GM12864 (cell line): ENCODE results near the gene GPR176.

Source experiments
- DNase-seq: peaks from one replicate; pipeline ENCODE4 v3.0.0-alpha.2; 2011; ENCODE audit warnings: low read depth
- H3K4me3 ChIP-seq: 2 replicates; pipeline ENCODE4 v1.5.1; 2011; ENCODE audit warnings: mild to moderate bottlenecking, low read depth, low read length, control low read depth
- CTCF ChIP-seq: IDR thresholded peaks from 2 replicates; pipeline ENCODE4 v1.5.1; 2011; ENCODE audit warnings: low read depth, mild to moderate bottlenecking, moderate library complexity, low read length, control low read depth, inconsistent platforms; ENCODE audit errors: missing control alignments

The GPR176 gene

DNA sequence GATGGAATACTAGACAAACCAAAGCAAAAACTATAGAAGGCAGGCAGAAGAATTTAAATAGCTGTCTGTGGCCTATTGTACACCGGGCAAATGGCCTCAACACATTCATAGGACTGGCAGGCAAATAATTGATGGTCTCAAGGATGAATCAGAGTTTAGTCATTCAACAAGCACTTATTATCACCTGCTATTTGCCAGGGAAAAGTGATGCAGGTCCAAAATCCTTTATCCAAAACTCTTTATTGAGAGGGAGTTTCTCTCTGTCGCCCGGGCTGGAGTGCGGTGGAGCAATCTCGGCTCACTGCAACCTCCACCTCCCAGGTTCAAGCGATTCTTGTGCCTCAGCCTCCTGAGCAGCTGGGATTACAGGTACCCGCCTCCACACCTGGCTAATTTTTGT lies 16.1 kb upstream of the GPR176 start:
- DNase-seq: no peak
- TF ChIP-seq CTCF: no peak
- no peak overlapping the region for H3K4me3 ChIP-seq

- no peak for DNase-seq
- TF ChIP-seq CTCF: no peak
- H3K4me3 ChIP-seq: no peak overlapping the region; the same call in 1 of the 2 replicates
These were observed 15.2 kb upstream of the GPR176 start for GRCh38 chr15:39935241-39935640.

DNA sequence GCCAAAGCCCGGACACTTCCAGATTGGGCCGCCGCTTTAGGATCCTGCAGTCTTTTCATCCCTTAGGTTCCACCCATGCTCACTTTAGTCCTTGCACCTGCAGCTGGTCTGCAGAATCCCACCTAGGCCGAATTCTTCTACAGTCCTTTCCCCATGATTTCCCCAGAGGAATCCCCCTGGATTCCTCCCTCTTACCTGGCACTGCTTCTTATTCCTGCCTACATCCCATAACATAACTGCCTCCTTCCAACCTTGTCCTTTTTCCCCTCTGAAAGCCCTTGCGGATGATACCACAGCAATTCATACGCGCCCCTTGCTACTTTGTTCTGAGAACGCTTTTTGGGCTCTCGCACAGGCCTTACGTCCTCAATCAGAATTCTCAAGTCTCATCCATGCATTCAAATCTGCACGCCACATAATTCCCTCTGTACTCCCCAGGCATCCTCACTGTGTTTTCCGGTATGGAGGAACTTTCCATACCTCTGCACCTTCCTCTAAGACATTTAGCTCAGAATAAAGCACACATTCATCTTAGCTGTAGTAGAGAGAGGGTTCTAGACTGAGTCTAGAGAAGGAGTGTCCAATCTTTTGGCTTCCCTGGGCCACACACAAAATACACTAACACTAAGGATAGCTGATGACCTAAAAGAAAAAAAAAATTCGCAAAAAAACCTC lies 14.5 kb upstream of the GPR176 start:
- DNase-seq: no peak
- TF ChIP-seq CTCF: no peak
- H3K4me3 ChIP-seq: peak overlapping the region; percentile 69

DNA sequence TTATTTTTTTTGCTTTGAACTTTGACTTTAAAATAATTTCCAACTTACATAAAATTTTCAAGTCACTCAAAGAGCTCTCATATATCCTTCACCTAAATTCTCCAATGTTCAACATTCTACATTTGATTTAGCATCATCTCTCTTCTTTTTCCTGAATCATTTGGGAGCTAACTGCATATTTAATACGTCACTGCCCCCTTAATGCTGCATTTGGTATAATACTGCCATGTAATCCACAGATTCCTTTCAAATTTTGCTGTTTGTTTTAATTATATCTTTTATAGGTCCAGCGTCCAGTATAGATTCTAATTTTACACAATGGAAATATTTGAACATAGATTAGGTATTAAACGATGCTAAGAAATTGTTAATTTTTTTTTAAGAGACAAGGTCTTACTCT lies 11.5 kb upstream of the GPR176 start:
- DNase-seq: no peak
- TF ChIP-seq CTCF: no peak
- H3K4me3 ChIP-seq: no peak overlapping the region

- no peak for TF ChIP-seq CTCF
- no peak for DNase-seq
- no peak overlapping the region for H3K4me3 ChIP-seq
These were observed 6.5 kb upstream of the GPR176 start for GRCh38 chr15:39926526-39926925.

- no peak for DNase-seq
- no peak for TF ChIP-seq CTCF
- H3K4me3 ChIP-seq: no peak overlapping the region
These were observed 5.2 kb upstream of the GPR176 start for GRCh38 chr15:39925112-39925842.
